Sigmoid colon (tissue), 4 donors: ENCODE data around the gene CFDP1.

Experiments used
- CTCF ChIP-seq, 4 experiments: fragments of 450-650 bp in 3 of 4; fragments of 200-600 bp in 1 of 4; IDR thresholded peaks; one replicate each; pipeline ENCODE4 v1.5.1; 2016 to 2019; ENCODE audit warnings: antibody characterized with exemption in 4 of 4, mild to moderate bottlenecking in 3 of 4, moderate library complexity in 2 of 4
- EP300 ChIP-seq, 4 donors: sonication (generic); formaldehyde crosslinking; IDR thresholded peaks; one replicate each; pipeline ENCODE4 v1.6.1; 2017; ENCODE audit warnings: antibody characterized with exemption in 4 of 4
- POLR2A ChIP-seq, 2 donors: fragments of 450-650 bp; IDR thresholded peaks; one replicate each; pipeline ENCODE4 v1.6.1; 2016; ENCODE audit warnings: antibody characterized with exemption in 2 of 2, mild to moderate bottlenecking in 2 of 2, moderate library complexity in 2 of 2
- POLR2AphosphoS5 ChIP-seq, 4 donors: sonication (generic); formaldehyde crosslinking; IDR thresholded peaks; one replicate each; pipeline ENCODE4 v1.6.1; 2017; ENCODE audit warnings: antibody characterized with exemption in 4 of 4

- TF ChIP-seq POLR2AphosphoS5 (IDR thresholded peaks at IDR 0.05) = no peak
- TF ChIP-seq CTCF (IDR thresholded peaks at IDR 0.05) = no peak
- no peak for TF ChIP-seq EP300 (IDR thresholded peaks at IDR 0.05)
- no peak for TF ChIP-seq POLR2A (IDR thresholded peaks at IDR 0.05)
Observed at GRCh38 chr16:75461575-75461974, 28.3 kb upstream of the CFDP1 start.
